KBM-7 (cell line): ENCODE results near the gene PILRA.
A peak's percentile ranks its signal among the peaks of the same experiment; 100 is the strongest.
"Not testable (repeated sequence)": the region's sequence is repeated elsewhere in the genome, so short reads cannot be mapped to it uniquely, and the experiment has no call there.

Source experiments
- DNase-seq: peaks from one replicate; pipeline ENCODE4 v3.0.0-alpha.2; 2015
- in situ Hi-C: fragments of 300-500 bp; cut with MboI; formaldehyde crosslinking; loops from 2 replicates; pipeline ENCODE4 v1.14.3; 2020; ENCODE audit warnings: low sequenced_read_pairs, low pct_unique_long_range_greater_than_20kb, mixed read lengths

The PILRA gene

GRCh38 chr7:100373261-100373831 lies at the start of gene PILRA:
Gene PILRA (plus strand): TSS chr7:100373487. CDS start chr7:100373657, 170 bp downstream.
- in situ Hi-C loops, result no loop called here
- DNase-seq, result no peak

GRCh38 chr7:100324194-100324593 lies 49.1 kb upstream of the PILRA start:
- in situ Hi-C loops, DNase-seq: not testable (repeated sequence)

- in situ Hi-C loops, result not testable (repeated sequence)
- DNase-seq, result peak; percentile 15
Measured at GRCh38 chr7:100325671-100326070, 47.6 kb upstream of the PILRA start.

- DNase-seq, in situ Hi-C loops: not testable (repeated sequence)
Measured at GRCh38 chr7:100326914-100327313, 46.4 kb upstream of the PILRA start.

- peak; percentile 97 for DNase-seq
- in situ Hi-C loops, result not testable (repeated sequence)
Measured at GRCh38 chr7:100335566-100336466, 37.5 kb upstream of the PILRA start.

GRCh38 chr7:100338083-100338696 lies 35.1 kb upstream of the PILRA start:
- in situ Hi-C loops, DNase-seq: not testable (repeated sequence)

- in situ Hi-C loops, DNase-seq: not testable (repeated sequence)
Measured at GRCh38 chr7:100341286-100341685, 32.0 kb upstream of the PILRA start.

GRCh38 chr7:100342765-100343164 lies 30.5 kb upstream of the PILRA start:
- in situ Hi-C loops, result no loop called here
- DNase-seq, result no peak

GRCh38 chr7:100344124-100344559 lies 29.1 kb upstream of the PILRA start:
- in situ Hi-C loops, DNase-seq: not testable (repeated sequence)

- peak; percentile 41 for DNase-seq
- in situ Hi-C loops, result not testable (repeated sequence)
Measured at GRCh38 chr7:100344560-100345287, 28.6 kb upstream of the PILRA start.

- in situ Hi-C loops, DNase-seq: not testable (repeated sequence)
Measured at GRCh38 chr7:100345288-100345672, 28.0 kb upstream of the PILRA start.

- DNase-seq, result no peak
- in situ Hi-C loops, result no loop called here
Measured at GRCh38 chr7:100346921-100347320, 26.4 kb upstream of the PILRA start.

- in situ Hi-C loops, result no loop called here
- DNase-seq, result no peak
Measured at GRCh38 chr7:100348805-100349204, 24.5 kb upstream of the PILRA start.

GRCh38 chr7:100349757-100350156 lies 23.5 kb upstream of the PILRA start:
- in situ Hi-C loops, result no loop called here
- no peak for DNase-seq

- in situ Hi-C loops, result no loop called here
- no peak for DNase-seq
Measured at GRCh38 chr7:100351657-100352058, 21.6 kb upstream of the PILRA start.

- DNase-seq, result not testable (repeated sequence)
Measured at GRCh38 chr7:100352230-100352781, 21.0 kb upstream of the PILRA start.

GRCh38 chr7:100352984-100353684 lies 20.2 kb upstream of the PILRA start:
- DNase-seq, result no peak
- in situ Hi-C loops, result no loop called here

More at GRCh38 chr7:100352230-100352781, 21.0 kb upstream of the PILRA start:
- in situ Hi-C loops, result not testable (repeated sequence)

GRCh38 chr7:100353685-100354330 lies 19.5 kb upstream of the PILRA start:
- in situ Hi-C loops, result no loop called here
- no peak for DNase-seq
